Thyroid gland (tissue), 4 donors: ENCODE data around the gene CS. TPM values are rescaled to one million over a fixed set of nuclear protein-coding genes. Genes with fewer than 3 reads are reported as not detected.
"Not testable (repeated sequence)": the region's sequence is repeated elsewhere in the genome, so short reads cannot be mapped to it uniquely, and the experiment has no call there.

Experiments used
- DNase-seq, 2 donors: peaks; one replicate each; pipeline ENCODE4 v3.0.0-alpha.2; 2019
- H3K27ac ChIP-seq, 3 donors: fragments of 200-600 bp; sonication (generic); 1 replicate in 2 of 3; 2 replicates in 1 of 3; pipeline ENCODE4 v1.5.1; 2016 to 2019; ENCODE audit warnings: mild to moderate bottlenecking in 1 of 3, moderate library complexity in 1 of 3
- H3K27me3 ChIP-seq: fragments of 200-600 bp; sonication (generic); one replicate; pipeline ENCODE4 v1.5.1; 2019
- H3K36me3 ChIP-seq, 2 donors: fragments of 200-600 bp; sonication (generic); one replicate each; pipeline ENCODE4 v1.5.1; 2016 to 2019
- H3K4me1 ChIP-seq, 2 donors: fragments of 200-600 bp; sonication (generic); one replicate each; pipeline ENCODE4 v1.5.1; 2017 to 2019
- H3K4me3 ChIP-seq, 3 donors: fragments of 200-600 bp; sonication (generic); replicated peaks in 1 of 3; 1 replicate in 2 of 3; 2 replicates in 1 of 3; pipeline ENCODE4 v1.5.1; 2016; ENCODE audit warnings: mild to moderate bottlenecking in 1 of 3
- H3K9me3 ChIP-seq: fragments of 200-600 bp; sonication (generic); one replicate; pipeline ENCODE4 v1.5.1; 2017
- CTCF ChIP-seq, 6 experiments: fragments of 200-600 bp in 3 of 6; fragments of 450-650 bp in 3 of 6; sonication (generic) in 3 of 6; IDR thresholded peaks; one replicate each; pipeline ENCODE4 v1.5.1; 2016 to 2019; ENCODE audit warnings: antibody characterized with exemption in 6 of 6, mild to moderate bottlenecking in 2 of 6, inconsistent platforms in 1 of 6, moderate library complexity in 1 of 6
- POLR2A ChIP-seq, 2 donors: fragments of 450-650 bp; IDR thresholded peaks; one replicate each; pipeline ENCODE4 v1.6.1; 2017; ENCODE audit warnings: antibody characterized with exemption in 2 of 2, mild to moderate bottlenecking in 2 of 2, moderate library complexity in 1 of 2
- WGBS, 2 donors: methylation state at CpG; one replicate each; pipeline ENCODE4 v1.1.5; 2017; 5-methylcytosine and 5-hydroxymethylcytosine counted together
- intact Hi-C: fragments of 100-400 bp; cut with DNase I; formaldehyde crosslinking; loops from one replicate; pipeline ENCODE4 v1.15.1; 2023
- total RNA-seq, 4 donors: library from RNA; depleted of rRNA; stranded (reverse); fragments of >200 nt; gene quantifications; one replicate each; pipeline ENCODE4 v1.2.3, GENCODE V29; 2016

CS gene
- total RNA-seq, 4 donors from 2014 or later, result 110 to 190 (median 118) TPM

GRCh38 chr12:56271031-56271430 lies 29.1 kb downstream of the CS start:
- Histone ChIP-seq H3K4me1 (peaks cover 2 to 11% of the 10 kb centered on the region in 2 donors), H3K27ac (no peak overlapping the region), H3K9me3 (no peaks in the 10 kb centered on the region), H3K27me3 (no peaks in the 10 kb centered on the region), H3K4me3 (no peak overlapping the region), H3K36me3 (peaks cover 40 to 46% of the 10 kb centered on the region in 2 donors)
- WGBS, 2 donors, result 36 to 61% methylated on average over 1 of the region's 1 CpG
- no peak for DNase-seq
- intact Hi-C loops, result no loop called here
- TF ChIP-seq POLR2A (IDR thresholded peaks at IDR 0.05), result no peak
- TF ChIP-seq CTCF (IDR thresholded peaks at IDR 0.05), result peak in 1 of 6 experiments; percentile 23

GRCh38 chr12:56267443-56268071 lies 32.6 kb downstream of the CS start:
- H3K27me3 ChIP-seq, result no peaks in the 10 kb centered on the region
- no peak for TF ChIP-seq CTCF (IDR thresholded peaks at IDR 0.05)
- no peak for TF ChIP-seq POLR2A (IDR thresholded peaks at IDR 0.05)
- H3K4me3 ChIP-seq, result peak overlapping the region; percentile 8 to 69 (median 53)
- H3K27ac ChIP-seq, result peak overlapping the region; percentile 86 to 91 (median 89)
- H3K9me3 ChIP-seq, result no peaks in the 10 kb centered on the region
- intact Hi-C loops, result no loop called here
- peaks cover 4 to 13% of the 10 kb centered on the region in 2 donors for H3K4me1 ChIP-seq
- 31 to 34% methylated on average over 21 of the region's 21 CpGs for WGBS, 2 donors
- DNase-seq, result peak; percentile 15 to 39
- H3K36me3 ChIP-seq, result peaks cover 8 to 14% of the 10 kb centered on the region in 2 donors

- Histone ChIP-seq H3K27me3 (no peaks in the 10 kb centered on the region), H3K4me3 (peak within 1 kb of the TSS; percentile 8 to 69 (median 53)), H3K36me3 (peaks cover 5 to 7% of the 10 kb centered on the region in 2 donors), H3K9me3 (no peaks in the 10 kb centered on the region), H3K27ac (peak within 1 kb of the TSS; percentile 86 to 91 (median 89)), H3K4me1 (peaks cover 4 to 13% of the 10 kb centered on the region in 2 donors)
- DNase-seq, result peak; percentile 91 to 94
- intact Hi-C loops, result no loop called here
- TF ChIP-seq POLR2A (IDR thresholded peaks at IDR 0.05) (peak; percentile 37 to 91), CTCF (IDR thresholded peaks at IDR 0.05) (peak in 5 of 6 experiments; percentile 24 to 81 (median 74))
- 0 to 1% methylated on average over 21 to 52 of the region's 68 CpGs for WGBS, 2 donors
These were observed 33.3 kb downstream of the CS start, which contains the start of gene COQ10A for GRCh38 chr12:56266693-56267442. Gene COQ10A (plus strand): TSS chr12:56266942. CDS start chr12:56267119, 177 bp downstream.

- H3K36me3 ChIP-seq, H3K27me3 ChIP-seq, H3K9me3 ChIP-seq, intact Hi-C loops: not testable (repeated sequence)
- 42 to 48% methylated on average over 16 of the region's 16 CpGs for WGBS, 2 donors
- peak overlapping the region; percentile 86 to 91 (median 89) for H3K27ac ChIP-seq
- H3K4me3 ChIP-seq, result peak overlapping the region; percentile 8 to 69 (median 53)
- H3K4me1 ChIP-seq, result peaks cover 4 to 13% of the 10 kb centered on the region in 2 donors
- DNase-seq, result peak; percentile 44 to 58
These were observed 34.0 kb downstream of the CS start for GRCh38 chr12:56266068-56266692.

- H3K9me3 ChIP-seq, H3K4me3 ChIP-seq, intact Hi-C loops, H3K27ac ChIP-seq, H3K36me3 ChIP-seq, H3K27me3 ChIP-seq, DNase-seq: not testable (repeated sequence)
- peaks cover 10 to 17% of the 10 kb centered on the region in 2 donors for H3K4me1 ChIP-seq
- 89 to 90% methylated on average over 7 of the region's 7 CpGs for WGBS, 2 donors
These were observed 37.2 kb downstream of the CS start for GRCh38 chr12:56262955-56263354.
